H1 (cell line): Measurements from ENCODE around the gene LSM3. TPM values are rescaled to one million over a fixed set of nuclear protein-coding genes. Genes with fewer than 3 reads are reported as not detected.

Experiments used
- CTCF ChIA-PET: fragments of 300-600 bp; sonication (Branson Sonifier 250); formaldehyde crosslinking; loops from one replicate; lab custom pipeline; 2021; ENCODE audit not compliant: partially characterized antibody; lab: Charles Lee
- POLR2A ChIA-PET: fragments of 300-600 bp; sonication (Branson Sonifier 250); formaldehyde crosslinking; loops from one replicate; lab custom pipeline; 2021; ENCODE audit warnings: inconsistent platforms; ENCODE audit not compliant: partially characterized antibody; lab: Charles Lee
- DNase-seq, 2 experiments: peaks; one replicate each; pipeline versions ENCODE4 v3.0.0 to v3.0.0-alpha.2; 2010 to 2022; ENCODE audit warnings: low spot score in 2 of 2, low read depth in 1 of 2, mixed read lengths in 1 of 2
- FAIRE-seq: peaks from 2 replicates; lab custom pipeline; 2011; peaks lifted over from hg19 to GRCh38; lab: Jason Lieb, UNC
- H2AFZ ChIP-seq: 2 replicates; pipeline ENCODE4 v1.8.1; 2012; ENCODE audit warnings: low read length, inconsistent platforms
- H2AK5ac ChIP-seq: 2 replicates; pipeline ENCODE4 v1.6.1; 2013; ENCODE audit warnings: low read depth, low read length
- H2BK120ac ChIP-seq: replicated peaks from 2 replicates; pipeline ENCODE3; 2013; ENCODE audit warnings: low read depth, low read length, inconsistent platforms
- H2BK12ac ChIP-seq: 2 replicates; pipeline ENCODE4 v1.6.1; 2013; ENCODE audit warnings: low read depth, low read length
- H2BK15ac ChIP-seq: 2 replicates; pipeline ENCODE4 v1.6.1; 2013; ENCODE audit warnings: low read length
- H2BK20ac ChIP-seq: 2 replicates; pipeline ENCODE4 v1.6.1; 2013; ENCODE audit warnings: low read length
- H2BK5ac ChIP-seq: 2 replicates; pipeline ENCODE4 v1.6.1; 2013; ENCODE audit warnings: low read depth, low read length
- H3K14ac ChIP-seq: 2 replicates; pipeline ENCODE4 v1.6.1; 2013; ENCODE audit warnings: inconsistent platforms; ENCODE audit not compliant: insufficient read length
- H3K18ac ChIP-seq: 2 replicates; pipeline ENCODE4 v1.6.1; 2013; ENCODE audit warnings: low read length; ENCODE audit errors: extremely low read depth
- H3K23ac ChIP-seq: 2 replicates; pipeline ENCODE4 v1.6.1; 2013; ENCODE audit warnings: inconsistent platforms; ENCODE audit not compliant: insufficient read length
- H3K23me2 ChIP-seq: 2 replicates; pipeline ENCODE4 v1.6.1; 2013; ENCODE audit warnings: low read depth, low read length
- H3K27ac ChIP-seq: 2 replicates; pipeline ENCODE4 v1.6.1; 2011; ENCODE audit warnings: low read depth, low read length, inconsistent platforms
- H3K27me3 ChIP-seq, 4 experiments: replicated peaks in 1 of 4; 1 replicate in 1 of 4; 2 replicates in 3 of 4; pipeline versions ENCODE4 v1.6.1 to v1.8.1; 2011 to 2013; ENCODE audit warnings: low read length in 3 of 4, mild to moderate bottlenecking in 3 of 4, inconsistent platforms in 2 of 4, mixed read lengths in 2 of 4, moderate library complexity in 1 of 4; ENCODE audit not compliant: control insufficient read depth in 3 of 4, insufficient read depth in 3 of 4; ENCODE audit errors: extremely low read depth in 1 of 4
- H3K36me3 ChIP-seq, 4 experiments: 2 replicates each; pipeline versions ENCODE4 v1.6.1 to v1.8.1; 2011 to 2013; ENCODE audit warnings: mild to moderate bottlenecking in 4 of 4, low read length in 3 of 4, moderate library complexity in 2 of 4, control low read depth in 1 of 4, inconsistent platforms in 1 of 4; ENCODE audit not compliant: insufficient read depth in 4 of 4, control insufficient read depth in 2 of 4
- H3K4ac ChIP-seq: replicated peaks from 2 replicates; pipeline ENCODE3; 2013; ENCODE audit warnings: low read length, low read depth, mixed read lengths, inconsistent platforms; ENCODE audit not compliant: insufficient read length
- H3K4me1 ChIP-seq, 4 experiments: replicated peaks in 1 of 4; 1 replicate in 1 of 4; 2 replicates in 3 of 4; pipeline versions ENCODE4 v1.6.1 to v1.8.1; 2011 to 2013; ENCODE audit warnings: low read length in 3 of 4, inconsistent platforms in 2 of 4, mixed read lengths in 1 of 4; ENCODE audit not compliant: insufficient read depth in 4 of 4, control insufficient read depth in 3 of 4
- H3K4me2 ChIP-seq, 2 experiments: 2 replicates each; pipeline versions ENCODE4 v1.6.1 to v1.8.1; 2011 to 2013; ENCODE audit warnings: low read depth in 2 of 2, low read length in 2 of 2, control low read depth in 1 of 2, inconsistent platforms in 1 of 2, mild to moderate bottlenecking in 1 of 2; ENCODE audit not compliant: insufficient read depth in 1 of 2
- H3K4me3 ChIP-seq, 4 experiments: fragments of 200-600, 300-600 bp in 1 of 4; sonication (generic), shearing (Covaris generic), sonication (Bioruptor Twin) in 1 of 4; 2 replicates each; pipeline versions ENCODE4 v1.5.1 to v1.8.1; 2011 to 2016; ENCODE audit warnings: low read length in 4 of 4, low read depth in 3 of 4, control low read depth in 2 of 4, inconsistent platforms in 2 of 4, mild to moderate bottlenecking in 2 of 4, mixed read lengths in 1 of 4, moderate library complexity in 1 of 4; ENCODE audit not compliant: insufficient read depth in 2 of 4; ENCODE audit errors: extremely low read depth in 1 of 4
- H3K56ac ChIP-seq: replicated peaks from 2 replicates; pipeline ENCODE3; 2013; ENCODE audit warnings: low read depth, mild to moderate bottlenecking, mixed read lengths, low read length, inconsistent platforms; ENCODE audit not compliant: insufficient read length
- H3K79me1 ChIP-seq: 2 replicates; pipeline ENCODE4 v1.6.1; 2013; ENCODE audit warnings: low read depth, low read length, control low read depth
- H3K79me2 ChIP-seq, 2 experiments: 2 replicates each; pipeline versions ENCODE4 v1.6.1 to v1.8.1; 2012 to 2013; ENCODE audit warnings: low read length in 2 of 2, mild to moderate bottlenecking in 2 of 2, inconsistent platforms in 1 of 2; ENCODE audit not compliant: insufficient read depth in 2 of 2, control insufficient read depth in 1 of 2
- H3K9ac ChIP-seq, 4 experiments: replicated peaks in 1 of 4; 1 replicate in 1 of 4; 2 replicates in 3 of 4; pipeline versions ENCODE4 v1.6.1 to v1.8.1; 2011 to 2013; ENCODE audit warnings: low read depth in 3 of 4, low read length in 3 of 4, control low read depth in 2 of 4, mild to moderate bottlenecking in 2 of 4, moderate library complexity in 2 of 4, inconsistent platforms in 1 of 4; ENCODE audit errors: extremely low read depth in 1 of 4
- H3K9me3 ChIP-seq, 2 experiments: 2 replicates each; pipeline versions ENCODE4 v1.6.1 to v1.8.1; 2012 to 2013; ENCODE audit warnings: mild to moderate bottlenecking in 2 of 2, moderate library complexity in 2 of 2, control low read depth in 1 of 2, inconsistent platforms in 1 of 2, low read depth in 1 of 2, low read length in 1 of 2, mixed read lengths in 1 of 2; ENCODE audit not compliant: insufficient read depth in 2 of 2
- H4K20me1 ChIP-seq, 2 experiments: replicated peaks in 1 of 2; 2 replicates each; pipeline versions ENCODE3 to v1.8.1; 2011 to 2013; ENCODE audit warnings: inconsistent platforms in 2 of 2, low read length in 2 of 2, mild to moderate bottlenecking in 1 of 2; ENCODE audit not compliant: insufficient read depth in 2 of 2, control insufficient read depth in 1 of 2
- H4K5ac ChIP-seq: 2 replicates; pipeline ENCODE4 v1.6.1; 2013; ENCODE audit warnings: low read length, low read depth, mixed read lengths, inconsistent platforms; ENCODE audit not compliant: insufficient read length
- H4K8ac ChIP-seq: 2 replicates; pipeline ENCODE4 v1.8.0; 2013; ENCODE audit warnings: mild to moderate bottlenecking, moderate library complexity, low read length, inconsistent platforms; ENCODE audit not compliant: insufficient read depth; ENCODE audit errors: extremely low read depth
- H4K91ac ChIP-seq: replicated peaks from 2 replicates; pipeline ENCODE3; 2013; ENCODE audit warnings: low read length, mixed read lengths, inconsistent platforms; ENCODE audit not compliant: insufficient read length
- BACH1 ChIP-seq: IDR thresholded peaks from 2 replicates; pipeline ENCODE4 v1.6.1; 2012; ENCODE audit warnings: low read length, improper control_type of control experiment
- BRCA1 ChIP-seq: IDR thresholded peaks from 2 replicates; pipeline ENCODE4 v1.6.1; 2012; ENCODE audit warnings: low read depth, low read length, improper control_type of control experiment
- CHD2 ChIP-seq: IDR thresholded peaks from 2 replicates; pipeline ENCODE4 v1.6.1; 2012; ENCODE audit warnings: low read length, improper control_type of control experiment
- HDAC6 ChIP-seq: IDR thresholded peaks from one replicate; pipeline ENCODE4 v1.7.1; 2012; ENCODE audit warnings: low read depth, mild to moderate bottlenecking, inconsistent platforms, low read length, moderate library complexity
- JUND ChIP-seq: IDR thresholded peaks from 2 replicates; pipeline ENCODE4 v1.6.1; 2011; ENCODE audit warnings: mild to moderate bottlenecking, improper control_type of control experiment, low read length
- KDM5A ChIP-seq: fragments of 200-600 bp; IDR thresholded peaks from 2 replicates; pipeline ENCODE4 v1.7.1; 2012; ENCODE audit warnings: mild to moderate bottlenecking, low read length, inconsistent platforms, mixed read lengths
- SP1 ChIP-seq: IDR thresholded peaks from 2 replicates; pipeline ENCODE4 v1.6.1; 2011; ENCODE audit warnings: low read depth, low read length
- WGBS, 2 experiments: shearing (Covaris generic) in 1 of 2; methylation state at CpG; one replicate each; pipeline versions ENCODE4 v1.1.6 to v1.1.7; 2013 to 2015; ENCODE audit warnings: low lambda C conversion rate in 2 of 2, mixed read lengths in 2 of 2, inconsistent platforms in 1 of 2, low coverage in 1 of 2, missing lambda C conversion rate in 1 of 2; ENCODE audit not compliant: insufficient replicate concordance in 2 of 2, insufficient coverage in 1 of 2, insufficient read length in 1 of 2; ENCODE audit errors: extremely low coverage in 1 of 2, missing lambda C conversion rate in 1 of 2; 5-methylcytosine and 5-hydroxymethylcytosine counted together
- polyA plus RNA-seq, 7 experiments: library from polyadenylated mRNA; depleted of rRNA in 3 of 7; stranded (reverse) in 5 of 7; unstranded in 2 of 7; fragments of >200 nt in 5 of 7; fragments of 200-250 nt in 2 of 7; gene quantifications; 1 replicate in 5 of 7; 2 replicates in 1 of 7; 4 replicates in 1 of 7; pipeline versions ENCODE4 v1.2.1 to v1.2.3, GENCODE V29; 2011 to 2013; ENCODE audit warnings: missing spikeins in 2 of 7, mixed read lengths in 2 of 7
- total RNA-seq: library from RNA; stranded (reverse); fragmentation: NEBNext Ultra II Directional; extraction: Animal tissue kit (Norgen Biotek cat#: 25700); gene quantifications from 2 replicates; pipeline ENCODE4 v1.2.1, GENCODE V29; 2021
- TF ChIP-seq, protein P1 (sequence below): IDR thresholded peaks from 2 replicates; pipeline ENCODE4 v1.6.1; 2011; ENCODE audit warnings: low read length, improper control_type of control experiment

The LSM3 gene
- total and polyA plus RNA-seq, 2 of the 8 experiments (the other 6 are each of a cell fraction or from before 2014, with no cell fraction given) = 7.1 to 25.4 TPM

DNA sequence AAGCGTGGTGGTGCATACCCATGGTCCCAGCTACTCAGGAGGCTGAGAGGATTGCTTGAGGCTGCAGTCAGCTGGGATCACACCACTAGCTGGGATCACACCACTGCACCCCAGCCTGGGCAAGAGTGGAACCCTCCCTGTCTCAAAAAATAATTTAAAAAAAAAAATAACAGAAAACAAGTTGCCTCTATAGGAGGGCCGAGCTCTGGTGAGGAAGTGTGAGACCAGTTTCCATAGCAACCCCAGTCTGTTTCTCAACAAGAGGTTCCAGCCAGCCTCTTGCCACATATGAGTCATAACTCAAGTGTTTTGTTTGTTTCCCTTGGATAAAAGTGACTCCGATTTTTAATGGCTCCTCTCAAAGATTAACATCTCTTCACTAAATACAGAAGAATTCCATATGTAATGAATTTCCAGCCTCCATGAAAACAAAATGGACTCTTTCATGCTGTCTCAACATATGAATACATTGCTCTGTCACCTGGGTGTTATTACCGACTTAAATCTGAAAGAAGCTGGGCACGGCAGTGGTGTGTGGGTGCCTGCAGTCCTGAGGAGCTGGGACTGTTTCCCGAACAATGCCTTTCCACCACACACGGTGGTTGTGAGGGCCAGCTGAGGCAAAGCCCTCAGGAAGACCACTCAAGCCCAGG, 34.1 kb upstream of the LSM3 start:
- peak overlapping the region; percentile 72; the same call in 1 of the 2 replicates for H3K27ac ChIP-seq
- H3K27me3 ChIP-seq = no peaks in the 10 kb centered on the region
- H3K36me3 ChIP-seq = peaks cover 0 to 14% (median 7%) of the 10 kb centered on the region in 4 experiments; a peak in 5 of 8 replicates
- H3K4ac ChIP-seq = no peak overlapping the region
- no peak overlapping the region for H3K4me2 ChIP-seq
- no peak overlapping the region for H2BK20ac ChIP-seq
- no peak overlapping the region for H3K4me3 ChIP-seq
- CTCF ChIA-PET = interaction anchor here (0.7 to 4.3 kb wide), 8 partner anchors 10 to 248 kb away, joined by 3 to 22 read pairs (median 8); partner anchors contain the start of genes CHCHD4 and TMEM43
- no peak overlapping the region for H4K8ac ChIP-seq
- H2BK120ac ChIP-seq = no peak overlapping the region
- H2BK12ac ChIP-seq = peak overlapping the region; percentile 87; the same call in 1 of the 2 replicates
- H3K23ac ChIP-seq = no peak overlapping the region
- H3K18ac ChIP-seq = no peak overlapping the region
- DNase-seq = no peak
- no peak overlapping the region for H2AFZ ChIP-seq
- peak overlapping the region; percentile 55; the same call in 1 of the 2 replicates for H2AK5ac ChIP-seq
- peaks cover 0 to 14% (median 9%) of the 10 kb centered on the region in 4 experiments; a peak in 6 of 7 replicates for H3K4me1 ChIP-seq
- H3K79me2 ChIP-seq = no peaks in the 10 kb centered on the region
- H2BK5ac ChIP-seq = no peak overlapping the region; the same call in 1 of the 2 replicates
- no peak for FAIRE-seq
- H4K5ac ChIP-seq = no peak overlapping the region
- no peak overlapping the region; a peak in 2 of 7 replicates for H3K9ac ChIP-seq
- TF ChIP-seq, protein P1, sequence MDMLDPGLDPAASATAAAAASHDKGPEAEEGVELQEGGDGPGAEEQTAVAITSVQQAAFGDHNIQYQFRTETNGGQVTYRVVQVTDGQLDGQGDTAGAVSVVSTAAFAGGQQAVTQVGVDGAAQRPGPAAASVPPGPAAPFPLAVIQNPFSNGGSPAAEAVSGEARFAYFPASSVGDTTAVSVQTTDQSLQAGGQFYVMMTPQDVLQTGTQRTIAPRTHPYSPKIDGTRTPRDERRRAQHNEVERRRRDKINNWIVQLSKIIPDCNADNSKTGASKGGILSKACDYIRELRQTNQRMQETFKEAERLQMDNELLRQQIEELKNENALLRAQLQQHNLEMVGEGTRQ = no peak
- TF ChIP-seq KDM5A = no peak
- TF ChIP-seq BRCA1 = no peak
- TF ChIP-seq JUND = peak; percentile 81
- TF ChIP-seq SP1 = 0 out of 2 replicates have a peak, but pooled peaks have one; percentile 24
- no peak for TF ChIP-seq BACH1
- no peak for TF ChIP-seq CHD2
- TF ChIP-seq HDAC6 = no peak
- H3K23me2 ChIP-seq = no peaks in the 10 kb centered on the region
- H3K9me3 ChIP-seq = no peaks in the 10 kb centered on the region
- H2BK15ac ChIP-seq = no peak overlapping the region
- H4K91ac ChIP-seq = no peak overlapping the region
- no peak overlapping the region for H3K14ac ChIP-seq
- POLR2A ChIA-PET = interaction anchor here (0.8 to 2.9 kb wide), 8 partner anchors 9 to 249 kb away, joined by 3 to 15 read pairs (median 6); partner anchors contain the start of genes CHCHD4, LSM3, TMEM43 and XPC
- no peaks in the 10 kb centered on the region for H3K79me1 ChIP-seq
- no peak overlapping the region for H3K56ac ChIP-seq
- H4K20me1 ChIP-seq = peaks cover 2 to 9% of the 10 kb centered on the region in 2 experiments
- WGBS, 2 experiments = 85% methylated on average over 7 of the region's 7 CpGs; no CpG with 5 or more reads in 1 of the 2 experiments
